Natural killer cell (primary cell): ENCODE results near the gene G3BP2. TPM values are rescaled to one million over a fixed set of nuclear protein-coding genes. Genes with fewer than 3 reads are reported as not detected.

Experiments used
- total RNA-seq, 4 donors: library from RNA; stranded (reverse); fragments of 120-200 nt in 1 of 4; gene quantifications; one replicate each; pipeline versions ENCODE4 v1.2.3 to v1.2.4, GENCODE V29; 2013 to 2022

G3BP2 gene
- total RNA-seq, 3 donors from 2014 or later (not counting 1 experiment from before 2014, with no cell fraction given) = 204 to 233 (median 214) TPM

Other genes starting within 250 kb of the G3BP2 start
- gene RCHY1, start 159.0 kb downstream of the G3BP2 start, total RNA-seq = 10 to 100 TPM; 38.7 to 52.4 (median 45.3) TPM
- 10 to 100 TPM; 20.2 to 24.1 (median 21.8) TPM for gene THAP6, start 158.9 kb downstream of the G3BP2 start, total RNA-seq
- gene ODAPH, start 117.3 kb downstream of the G3BP2 start, total RNA-seq = not detected
- gene CDKL2, start 42.9 kb downstream of the G3BP2 start, total RNA-seq = under 1 TPM; 0.19 to 0.63 (median 0.32) TPM
- gene USO1, start 51.2 kb upstream of the G3BP2 start, total RNA-seq = 10 to 100 TPM; 29.7 to 38.4 (median 32.2) TPM
- gene PPEF2, start 229.0 kb upstream of the G3BP2 start, total RNA-seq = under 1 TPM; 0.21 to 0.33 (median 0.32) TPM